ENCODE results near the gene POLR2J. TPM values are rescaled to one million over a fixed set of nuclear protein-coding genes. Genes with fewer than 3 reads are reported as not detected.

POLR2J gene
- total RNA-seq, 2 donors from 2014 or later, result 35.0 to 40.3 TPM

- intact Hi-C loops (cut with DNase I), result no loop called here
- no peak for DNase-seq (ENCODE audit: low spot score)
Observed at GRCh38 chr7:102424129-102424551, 54.6 kb downstream of the POLR2J start.

Small RNA genes within 50 kb of the gene (microRNA-seq; reads per million reads assigned to microRNA genes)
- 0 reads per million in 2 donors for gene MIR4467 (ENCODE audit: borderline microRNAs expressed in 2 of 2)
- 1.3 to 1.6 reads per million in 2 donors for gene MIR5090 (ENCODE audit: borderline microRNAs expressed in 2 of 2)

Other genes with a start within 250 kb of the POLR2J start
- 1 to 10 TPM; 2.7 to 4.6 TPM for gene SH2B2, start 192.1 kb downstream of the POLR2J start, total RNA-seq
- not detected for gene SPDYE6, start 122.5 kb downstream of the POLR2J start, total RNA-seq
- 10 to 100 TPM; 13.8 to 13.9 TPM for gene PRKRIP1, start 82.6 kb downstream of the POLR2J start, total RNA-seq
- gene ORAI2, start 45.3 kb downstream of the POLR2J start, total RNA-seq, result 10 to 100 TPM; 13.0 to 17.5 TPM
- 1 to 10 TPM; 6.4 to 6.8 TPM for gene ALKBH4, start 14.1 kb downstream of the POLR2J start, total RNA-seq
- 1 to 10 TPM; 6.6 to 9.2 TPM for gene LRWD1, start 13.9 kb downstream of the POLR2J start, total RNA-seq
- 10 to 100 TPM; 12.1 to 17.6 TPM for gene RASA4B, start 38.9 kb upstream of the POLR2J start, total RNA-seq
- gene UPK3BL2, start 64.8 kb upstream of the POLR2J start, total RNA-seq, result 10 to 100 TPM in 1 of 2 donors, 1 to 10 TPM in 1; 9.8 to 13.7 TPM
- not detected for gene SPDYE2, start 72.3 kb upstream of the POLR2J start, total RNA-seq
- gene POLR2J3, start 93.7 kb upstream of the POLR2J start, total RNA-seq, result 10 to 100 TPM; 21.9 to 32.0 TPM
- 10 to 100 TPM; 47.1 to 47.9 TPM for gene RASA4, start 137.8 kb upstream of the POLR2J start, total RNA-seq
- gene UPK3BL1, start 163.9 kb upstream of the POLR2J start, total RNA-seq, result 1 to 10 TPM; 6.5 to 9.0 TPM
- gene SPDYE2B, start 171.4 kb upstream of the POLR2J start, total RNA-seq, result not detected
- gene POLR2J2, start 192.7 kb upstream of the POLR2J start, total RNA-seq, result 1 to 10 TPM; 5.2 to 7.5 TPM

Data from posterior vena cava (tissue), 2 donors.